NB4 (cell line): ENCODE measurements around the gene E2F8.

Experiments
- DNase-seq: peaks from one replicate; pipeline ENCODE4 v3.0.0; 2010; ENCODE audit warnings: low read depth
- H3K4me3 ChIP-seq: one replicate; pipeline ENCODE4 v1.5.1; 2011; ENCODE audit warnings: mild to moderate bottlenecking, low read depth, low read length, moderate library complexity
- CTCF ChIP-seq: IDR thresholded peaks from one replicate; pipeline ENCODE4 v1.5.1; 2012; ENCODE audit warnings: low read depth, low read length
- MYC ChIP-seq: IDR thresholded peaks from 2 replicates; pipeline ENCODE4 v1.6.1; 2011; ENCODE audit warnings: low read depth, low read length
- POLR2A ChIP-seq: IDR thresholded peaks from 2 replicates; pipeline ENCODE4 v1.6.1; 2011; ENCODE audit warnings: mild to moderate bottlenecking; ENCODE audit not compliant: insufficient read length; ENCODE audit errors: extremely low read depth
- TF ChIP-seq, protein P1 (sequence below): IDR thresholded peaks from 2 replicates; pipeline ENCODE4 v1.6.1; 2011; ENCODE audit warnings: low read depth, low read length

E2F8 gene

GRCh38 chr11:19252394-19253152, 11.8 kb upstream of the E2F8 start:
- no peak overlapping the region for H3K4me3 ChIP-seq
- no peak for TF ChIP-seq CTCF
- TF ChIP-seq POLR2A: no peak
- TF ChIP-seq, protein P1, sequence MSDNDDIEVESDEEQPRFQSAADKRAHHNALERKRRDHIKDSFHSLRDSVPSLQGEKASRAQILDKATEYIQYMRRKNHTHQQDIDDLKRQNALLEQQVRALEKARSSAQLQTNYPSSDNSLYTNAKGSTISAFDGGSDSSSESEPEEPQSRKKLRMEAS: no peak
- TF ChIP-seq MYC: no peak
- DNase-seq: no peak

DNA sequence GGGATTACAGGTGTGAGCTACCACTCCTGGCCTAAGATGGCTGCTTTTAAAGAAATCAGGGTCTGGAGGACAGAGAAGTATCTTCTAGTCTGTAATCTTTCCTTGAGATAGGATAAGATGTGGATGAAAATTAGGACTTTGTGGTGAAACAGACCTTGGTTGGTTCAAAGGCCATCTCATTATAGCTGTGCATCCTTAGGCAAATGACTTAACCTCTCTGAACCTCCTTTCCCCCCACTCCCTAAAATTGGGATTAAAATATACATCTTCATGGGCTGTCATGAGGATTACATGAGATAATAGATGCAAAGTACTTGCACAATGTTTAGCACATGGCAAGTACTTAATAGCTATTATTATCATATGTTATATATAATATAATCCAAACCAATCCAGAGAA, 10.8 kb upstream of the E2F8 start:
- no peak for DNase-seq
- H3K4me3 ChIP-seq: no peak overlapping the region
- TF ChIP-seq, protein P1: no peak
- no peak for TF ChIP-seq POLR2A

DNA sequence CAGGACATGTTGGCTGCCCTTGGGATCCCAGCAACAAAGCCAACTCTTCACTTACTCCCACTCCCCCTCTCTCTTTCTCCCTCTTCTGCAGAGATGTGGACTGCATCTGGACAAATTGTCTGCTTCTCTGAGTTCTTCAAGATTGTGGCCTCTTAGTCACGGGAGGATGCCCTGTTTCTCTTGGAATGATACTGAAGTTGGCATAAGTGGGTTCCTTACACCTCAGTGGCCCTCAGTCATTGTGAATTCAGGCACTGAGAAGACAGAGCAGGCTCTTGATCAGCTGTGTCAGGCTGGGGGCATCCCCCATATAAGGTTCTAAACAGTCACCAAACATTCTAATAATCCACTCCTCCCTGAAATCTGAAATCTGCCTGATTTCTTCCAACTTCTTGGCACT, 6.1 kb upstream of the E2F8 start:
- no peak for DNase-seq
- no peak for TF ChIP-seq POLR2A
- TF ChIP-seq, protein P1: no peak
- no peak for TF ChIP-seq CTCF
- TF ChIP-seq MYC: no peak
- H3K4me3 ChIP-seq: no peak overlapping the region

DNA sequence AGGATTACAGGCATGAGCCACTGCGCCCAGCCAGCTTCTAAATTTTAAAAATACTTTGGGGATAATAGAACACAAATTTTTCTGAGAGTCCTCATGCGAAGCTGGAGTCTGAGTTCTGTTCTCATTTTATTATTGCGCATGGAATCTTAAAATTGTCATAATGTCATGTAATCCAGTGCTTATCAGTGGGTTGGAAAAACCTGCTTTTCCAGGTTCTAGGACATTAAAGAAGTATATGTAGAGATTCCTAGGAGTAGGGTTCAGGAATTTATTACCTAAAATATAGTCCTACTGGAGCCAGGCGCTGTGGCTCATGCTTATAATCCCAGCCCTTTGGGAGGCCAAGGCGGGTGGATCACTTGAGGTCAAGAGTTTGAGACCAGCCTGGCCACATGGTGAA, 4.6 kb upstream of the E2F8 start:
- DNase-seq: no peak
- H3K4me3 ChIP-seq: no peak overlapping the region
- TF ChIP-seq POLR2A: no peak
- no peak for TF ChIP-seq CTCF
- TF ChIP-seq MYC: no peak
- TF ChIP-seq, protein P1: no peak

DNA sequence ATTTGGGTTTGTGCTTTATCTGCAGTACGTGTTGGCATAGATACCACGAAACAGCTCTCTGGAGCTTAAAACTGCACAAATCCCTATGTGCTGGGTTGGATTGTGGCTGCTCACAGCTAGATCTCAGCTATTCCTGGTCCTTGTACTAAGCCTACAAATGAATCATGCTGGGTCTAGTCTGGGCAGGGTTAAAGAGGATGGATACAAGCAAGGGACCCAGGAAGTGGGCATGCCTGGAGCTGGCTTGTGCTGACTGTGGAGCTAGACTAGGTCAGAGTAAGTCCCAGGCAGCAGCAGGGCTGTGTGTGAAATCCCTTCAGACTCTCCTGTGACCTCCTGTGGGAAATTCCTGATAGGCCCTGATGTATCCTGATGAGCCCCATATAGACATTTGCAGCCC, 3.9 kb upstream of the E2F8 start:
- no peak overlapping the region for H3K4me3 ChIP-seq
- TF ChIP-seq CTCF: no peak
- no peak for TF ChIP-seq MYC
- TF ChIP-seq, protein P1: no peak
- no peak for TF ChIP-seq POLR2A
- DNase-seq: peak; percentile 47

GRCh38 chr11:19244084-19244483, 3.3 kb upstream of the E2F8 start:
- no peak overlapping the region for H3K4me3 ChIP-seq
- peak; percentile 75 for DNase-seq
- TF ChIP-seq POLR2A (no peak), CTCF (no peak), MYC (no peak)
- TF ChIP-seq, protein P1: no peak
